HepG2 (cell line): Measurements from ENCODE around the gene HRH2. TPM values are rescaled to one million over a fixed set of nuclear protein-coding genes. Genes with fewer than 3 reads are reported as not detected.

Source experiments
- DR1 ChIP-seq: sonication (generic); formaldehyde crosslinking; IDR thresholded peaks from 2 replicates; pipeline ENCODE4 v1.8.0; 2021; ENCODE audit warnings: mild to moderate bottlenecking, missing genetic modification reagents, inconsistent platforms
- HNF1A ChIP-seq, 2 experiments: sonication (generic) in 1 of 2; formaldehyde crosslinking in 1 of 2; IDR thresholded peaks; 2 replicates each; pipeline versions ENCODE4 v1.4.0 to v1.6.1; 2016 to 2020; ENCODE audit warnings: borderline replicate concordance in 1 of 2, low read depth in 1 of 2, mild to moderate bottlenecking in 1 of 2, missing genetic modification reagents in 1 of 2
- KDM5B ChIP-seq: sonication (generic); formaldehyde crosslinking; IDR thresholded peaks from 2 replicates; pipeline ENCODE4 v1.4.0; 2020; ENCODE audit warnings: missing genetic modification reagents, mild to moderate bottlenecking, borderline replicate concordance
- PHF8 ChIP-seq: sonication (generic); formaldehyde crosslinking; IDR thresholded peaks from 2 replicates; pipeline ENCODE4 v1.5.0; 2020; ENCODE audit warnings: missing genetic modification reagents
- ZBTB26 ChIP-seq: IDR thresholded peaks from 2 replicates; pipeline ENCODE4 v1.6.1; 2016; ENCODE audit warnings: missing compliant biosample characterization, missing genetic modification reagents, borderline replicate concordance
- ZFP36L1 ChIP-seq: sonication (generic); formaldehyde crosslinking; IDR thresholded peaks from 2 replicates; pipeline ENCODE4 v1.8.0; 2022; ENCODE audit warnings: mild to moderate bottlenecking, missing genetic modification reagents, moderate library complexity
- ZNF281 ChIP-seq: sonication (generic); formaldehyde crosslinking; IDR thresholded peaks from 2 replicates; pipeline ENCODE4 v1.4.0; 2020; ENCODE audit warnings: missing genetic modification reagents, borderline replicate concordance
- ZNF558 ChIP-seq: sonication (generic); formaldehyde crosslinking; IDR thresholded peaks from 2 replicates; pipeline ENCODE4 v1.9.0; 2022; ENCODE audit warnings: mild to moderate bottlenecking, missing genetic modification reagents, borderline replicate concordance
- ZNF616 ChIP-seq: sonication (generic); formaldehyde crosslinking; IDR thresholded peaks from 2 replicates; pipeline ENCODE4 v1.5.0; 2020; ENCODE audit warnings: low read depth, mild to moderate bottlenecking, missing genetic modification reagents
- polyA plus RNA-seq, 8 experiments: library from polyadenylated mRNA; depleted of rRNA in 3 of 8; stranded (reverse) in 7 of 8; unstranded in 1 of 8; fragments of >200 nt; fragmentation: Illumina TruSeq in 4 of 8; extraction: Trizol in 4 of 8; gene quantifications; 2 replicates each; pipeline versions ENCODE4 v1.2.1 to v1.2.3, GENCODE V29; 2011 to 2016; ENCODE audit warnings: low read depth in 4 of 8, missing spikeins in 1 of 8, mixed read lengths in 1 of 8; ENCODE audit not compliant: insufficient read depth in 1 of 8
- total RNA-seq, 5 experiments: library from RNA; depleted of rRNA; stranded (reverse); fragments of >200 nt; fragmentation: Illumina TruSeq; extraction: Trizol; gene quantifications; 2 replicates each; pipeline ENCODE4 v1.2.3, GENCODE V29; 2016; ENCODE audit warnings: low read depth in 1 of 5

Gene HRH2
- total and polyA plus RNA-seq, 2 of the 13 experiments (the other 11 are each of a cell fraction or from before 2014, with no cell fraction given) = not detected

- TF ChIP-seq ZNF281 (CRISPR knock-in tag) = no peak
- TF ChIP-seq HNF1A (IDR thresholded peaks at IDR 0.05; ENCODE audit: low read depth) = no peak
- no peak for TF ChIP-seq HNF1A (CRISPR knock-in tag; IDR thresholded peaks at IDR 0.05; ENCODE audit: borderline replicate concordance)
- no peak for TF ChIP-seq DR1 (CRISPR knock-in tag)
- TF ChIP-seq PHF8 (CRISPR knock-in tag) = no peak
- no peak for TF ChIP-seq ZNF616 (CRISPR knock-in tag)
- TF ChIP-seq ZFP36L1 (CRISPR knock-in tag) = no peak
- no peak for TF ChIP-seq ZBTB26 (CRISPR knock-in tag)
- no peak for TF ChIP-seq ZNF558 (CRISPR knock-in tag)
- TF ChIP-seq KDM5B = no peak
Measured at GRCh38 chr5:175679411-175679810, 21.5 kb downstream of the HRH2 start (continued).
